Activated T-helper 17 cell treated with anti-CD3 and anti-CD28 coated beads, Interleukin-2, amount 50 U/mL, for 72 hours (primary cell): Measurements from ENCODE around the gene DBNDD1. TPM values are rescaled to one million over a fixed set of nuclear protein-coding genes. Genes with fewer than 3 reads are reported as not detected.
"Not testable (repeated sequence)": the region's sequence is repeated elsewhere in the genome, so short reads cannot be mapped to it uniquely, and the experiment has no call there.

Source experiments
- ATAC-seq: fragments of 150-1000 bp; cut with Tn5 transposase; replicated peaks from 2 replicates; pipeline ENCODE4 v1.10.0; 2021; ENCODE audit warnings: mild to moderate bottlenecking, moderate library complexity
- H3K27ac Mint-ChIP-seq: one replicate; pipeline ENCODE4 v1.8.0; 2022; ENCODE audit warnings: mixed read lengths
- H3K27me3 Mint-ChIP-seq: one replicate; pipeline ENCODE4 v1.8.0; 2022; ENCODE audit warnings: mixed read lengths
- H3K36me3 Mint-ChIP-seq: one replicate; pipeline ENCODE4 v1.8.0; 2022; ENCODE audit warnings: low read depth, mild to moderate bottlenecking, mixed read lengths
- H3K4me1 Mint-ChIP-seq: one replicate; pipeline ENCODE4 v1.8.0; 2022; ENCODE audit warnings: mixed read lengths
- H3K4me3 Mint-ChIP-seq: one replicate; pipeline ENCODE4 v1.8.0; 2022; ENCODE audit warnings: mild to moderate bottlenecking, mixed read lengths
- H3K9me3 Mint-ChIP-seq: one replicate; pipeline ENCODE4 v1.8.0; 2022; ENCODE audit warnings: mixed read lengths
- total RNA-seq, 2 donors: library from RNA; stranded (reverse); gene quantifications; one replicate each; pipeline ENCODE4 v1.2.3, GENCODE V29; 2022

The DBNDD1 gene, protein sequence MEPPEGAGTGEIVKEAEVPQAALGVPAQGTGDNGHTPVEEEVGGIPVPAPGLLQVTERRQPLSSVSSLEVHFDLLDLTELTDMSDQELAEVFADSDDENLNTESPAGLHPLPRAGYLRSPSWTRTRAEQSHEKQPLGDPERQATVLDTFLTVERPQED
- under 1 TPM in 1 of 2 donors, not detected in 1; 0.53 TPM for total RNA-seq

GRCh38 chr16:90018652-90019542 is at the start of gene DBNDD1:
Gene DBNDD1 (minus strand): TSS chr16:90019456. CDS start chr16:90019341, 115 bp downstream.
- peak within 1 kb of the TSS; percentile 63 for H3K4me3 Mint-ChIP-seq
- no peak within 1 kb of the TSS for H3K27ac Mint-ChIP-seq

DNA sequence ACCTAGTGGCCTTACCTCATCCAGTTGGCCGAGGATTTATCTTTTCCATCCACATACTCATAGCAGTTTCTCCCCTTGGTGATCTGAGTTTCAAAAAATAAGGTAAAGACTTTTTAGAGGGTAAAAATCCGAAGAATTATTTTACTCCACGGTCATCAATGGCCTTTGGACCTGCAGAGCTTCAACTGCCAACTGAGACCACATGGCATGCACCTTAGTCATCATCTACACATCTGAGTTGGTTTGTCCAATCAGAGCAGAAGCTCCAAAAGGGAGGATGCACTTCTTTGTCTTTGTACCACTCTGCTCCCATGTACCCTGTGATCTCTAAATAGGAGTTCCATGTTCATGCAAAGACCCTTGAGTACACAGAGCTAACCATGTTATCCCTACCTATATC is 42.2 kb upstream of the DBNDD1 start:
- Mint-ChIP-seq H3K27me3 (peaks cover 11% of the 10 kb centered on the region), H3K27ac (no peak overlapping the region), H3K4me3 (no peak overlapping the region), H3K4me1 (peaks cover 16% of the 10 kb centered on the region), H3K9me3 (no peaks in the 10 kb centered on the region), H3K36me3 (no peaks in the 10 kb centered on the region)
- ATAC-seq, result no peak

More at GRCh38 chr16:90018652-90019542, at the start of gene DBNDD1:
- Mint-ChIP-seq H3K27me3 (no peaks in the 10 kb centered on the region), H3K9me3 (no peaks in the 10 kb centered on the region), H3K36me3 (no peaks in the 10 kb centered on the region), H3K4me1 (peaks cover 5% of the 10 kb centered on the region)
- ATAC-seq, result no peak

DNA sequence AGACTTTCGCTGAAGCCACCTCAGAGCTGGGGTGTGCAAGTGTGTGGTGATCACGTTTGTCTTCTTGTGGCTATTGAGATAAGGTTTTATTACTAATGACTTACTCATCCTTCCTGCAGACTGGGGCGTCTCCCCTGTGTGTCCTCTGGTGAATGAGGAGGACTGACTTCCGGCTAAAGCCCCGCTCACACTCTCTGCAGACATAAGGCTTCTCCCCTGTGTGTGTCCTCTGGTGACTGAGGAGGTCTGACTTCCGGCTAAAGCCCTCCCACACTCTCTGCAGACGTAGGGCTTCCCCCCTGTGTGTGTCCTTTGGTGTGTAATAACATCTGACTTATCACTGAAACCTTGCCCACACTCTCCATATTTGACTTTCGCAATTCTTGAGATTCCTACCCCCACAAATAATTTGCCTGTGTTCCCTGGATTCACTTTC is 38.5 kb upstream of the DBNDD1 start:
- peaks cover 9% of the 10 kb centered on the region for H3K27me3 Mint-ChIP-seq
- ATAC-seq, result peak; percentile 96
- peaks cover 16% of the 10 kb centered on the region for H3K4me1 Mint-ChIP-seq
- peak overlapping the region; percentile 12 for H3K27ac Mint-ChIP-seq
- peak overlapping the region; percentile 40 for H3K4me3 Mint-ChIP-seq
- H3K9me3 Mint-ChIP-seq, result peaks cover 12% of the 10 kb centered on the region
- no peaks in the 10 kb centered on the region for H3K36me3 Mint-ChIP-seq

DNA sequence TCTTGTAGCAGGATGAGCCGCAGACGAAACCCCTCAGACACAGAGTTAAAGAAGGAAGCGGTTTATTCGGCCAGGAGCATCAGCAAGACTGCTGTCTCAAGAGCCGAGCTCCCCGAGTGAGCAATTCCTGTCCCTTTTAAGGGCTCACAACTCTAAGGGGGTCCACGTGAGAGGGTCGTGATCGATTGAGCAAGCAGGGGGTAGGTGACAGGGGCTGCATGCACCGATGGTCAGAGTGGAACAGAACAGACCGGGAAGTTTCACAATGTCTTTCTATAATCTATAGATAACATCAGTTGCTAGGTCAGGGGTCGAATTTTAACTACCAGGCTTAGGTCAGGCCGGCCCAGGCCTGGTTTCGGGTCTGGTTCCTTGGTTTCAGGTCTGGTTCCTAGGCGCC is 37.3 kb upstream of the DBNDD1 start:
- peaks cover 12% of the 10 kb centered on the region for H3K9me3 Mint-ChIP-seq
- H3K4me1 Mint-ChIP-seq, result peaks cover 16% of the 10 kb centered on the region
- not testable (repeated sequence) for ATAC-seq, H3K4me3 Mint-ChIP-seq, H3K27me3 Mint-ChIP-seq, H3K36me3 Mint-ChIP-seq, H3K27ac Mint-ChIP-seq

DNA sequence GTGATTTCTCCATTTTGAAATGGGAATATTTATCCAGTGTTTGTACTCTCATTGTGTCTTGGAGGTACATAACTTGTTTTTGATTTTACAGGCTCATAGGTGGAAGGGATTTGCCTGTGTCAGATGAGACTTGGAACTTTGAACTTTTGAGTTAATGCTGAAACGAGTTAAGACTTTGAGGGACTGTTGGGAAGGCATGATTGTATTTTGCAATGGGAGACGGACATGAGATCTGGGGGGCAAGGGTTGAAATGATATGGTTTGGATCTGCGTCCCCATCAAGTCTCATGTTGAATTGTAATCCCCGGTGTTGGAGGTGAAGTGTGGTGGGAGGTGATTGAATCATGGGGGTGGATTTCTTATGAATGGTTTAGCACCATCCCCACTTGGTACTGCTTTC is 36.1 kb upstream of the DBNDD1 start:
- Mint-ChIP-seq H3K4me1 (peaks cover 16% of the 10 kb centered on the region), H3K27ac (no peak overlapping the region), H3K27me3 (peaks cover 9% of the 10 kb centered on the region), H3K9me3 (peaks cover 12% of the 10 kb centered on the region), H3K4me3 (no peak overlapping the region), H3K36me3 (no peaks in the 10 kb centered on the region)
- ATAC-seq, result no peak

GRCh38 chr16:90054554-90054953 is 35.3 kb upstream of the DBNDD1 start:
- no peak overlapping the region for H3K27ac Mint-ChIP-seq
- H3K4me3 Mint-ChIP-seq, result no peak overlapping the region
- peaks cover 7% of the 10 kb centered on the region for H3K27me3 Mint-ChIP-seq
- no peak for ATAC-seq
- no peaks in the 10 kb centered on the region for H3K36me3 Mint-ChIP-seq
- peaks cover 12% of the 10 kb centered on the region for H3K9me3 Mint-ChIP-seq
- H3K4me1 Mint-ChIP-seq, result peaks cover 16% of the 10 kb centered on the region

DNA sequence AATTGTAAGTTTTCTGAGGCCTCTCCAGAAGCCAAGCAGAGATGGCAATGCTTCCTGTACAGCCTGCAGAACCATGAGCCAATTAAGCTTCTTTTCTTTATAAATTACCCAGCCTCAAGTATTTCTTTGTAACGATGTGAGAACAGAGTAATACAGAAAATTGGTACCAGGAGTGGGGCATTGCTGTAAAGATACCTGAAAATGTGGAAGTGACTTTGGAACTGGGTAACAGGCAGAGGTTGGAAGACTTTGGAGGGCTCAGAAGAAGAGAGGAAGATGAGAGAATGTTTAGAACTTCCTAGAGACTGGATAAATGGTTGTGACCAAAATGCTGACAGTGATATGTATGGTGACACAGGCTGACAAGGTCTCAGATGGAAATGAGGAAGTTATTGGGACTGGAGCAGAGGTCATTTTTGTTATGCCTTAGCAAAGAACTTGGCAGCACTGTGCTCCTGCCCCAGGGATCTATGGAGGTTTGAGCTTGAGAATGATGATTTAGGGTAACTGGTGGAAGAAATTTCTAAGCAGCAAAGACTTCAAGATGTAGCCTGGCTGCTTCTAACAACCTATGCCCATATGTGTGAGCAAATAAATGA is 34.7 kb upstream of the DBNDD1 start:
- no peak overlapping the region for H3K27ac Mint-ChIP-seq
- H3K9me3 Mint-ChIP-seq, result peaks cover 12% of the 10 kb centered on the region

DNA sequence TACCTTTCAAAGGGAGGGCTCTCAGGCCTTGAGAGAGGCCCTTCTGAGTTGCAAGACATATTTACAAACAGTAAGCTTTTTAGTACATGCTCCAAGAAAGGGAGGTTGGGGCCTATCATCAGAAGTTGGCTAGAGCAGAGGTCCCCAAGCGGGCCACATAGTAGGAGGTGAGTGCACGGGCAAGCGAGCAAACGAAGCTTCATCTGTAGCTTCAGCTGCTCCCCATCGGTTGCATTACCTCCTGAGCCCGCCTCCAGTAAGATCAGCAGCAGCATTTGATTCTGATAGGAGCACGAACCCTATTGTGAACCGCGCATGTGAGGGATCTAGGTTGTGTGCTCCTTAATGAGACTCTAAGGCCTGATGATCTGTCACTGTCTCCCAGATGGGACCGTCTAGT is 31.7 kb upstream of the DBNDD1 start:
- no peak overlapping the region for H3K27ac Mint-ChIP-seq
- H3K27me3 Mint-ChIP-seq, result peaks cover 8% of the 10 kb centered on the region
- peaks cover 12% of the 10 kb centered on the region for H3K9me3 Mint-ChIP-seq
- no peak overlapping the region for H3K4me3 Mint-ChIP-seq
- no peak for ATAC-seq
- H3K36me3 Mint-ChIP-seq, result no peaks in the 10 kb centered on the region
- H3K4me1 Mint-ChIP-seq, result no peaks in the 10 kb centered on the region

More for the DNA sequence above, 34.7 kb upstream of the DBNDD1 start:
- Mint-ChIP-seq H3K36me3 (no peaks in the 10 kb centered on the region), H3K27me3 (peaks cover 5% of the 10 kb centered on the region), H3K4me1 (peaks cover 16% of the 10 kb centered on the region), H3K4me3 (no peak overlapping the region)
- no peak for ATAC-seq

- Mint-ChIP-seq H3K27me3 (peaks cover 4% of the 10 kb centered on the region), H3K4me3 (peak overlapping the region; percentile 7), H3K27ac (no peak overlapping the region), H3K4me1 (no peaks in the 10 kb centered on the region), H3K36me3 (no peaks in the 10 kb centered on the region), H3K9me3 (peaks cover 6% of the 10 kb centered on the region)
- no peak for ATAC-seq
Measured at GRCh38 chr16:90048737-90049330, 29.6 kb upstream of the DBNDD1 start.

DNA sequence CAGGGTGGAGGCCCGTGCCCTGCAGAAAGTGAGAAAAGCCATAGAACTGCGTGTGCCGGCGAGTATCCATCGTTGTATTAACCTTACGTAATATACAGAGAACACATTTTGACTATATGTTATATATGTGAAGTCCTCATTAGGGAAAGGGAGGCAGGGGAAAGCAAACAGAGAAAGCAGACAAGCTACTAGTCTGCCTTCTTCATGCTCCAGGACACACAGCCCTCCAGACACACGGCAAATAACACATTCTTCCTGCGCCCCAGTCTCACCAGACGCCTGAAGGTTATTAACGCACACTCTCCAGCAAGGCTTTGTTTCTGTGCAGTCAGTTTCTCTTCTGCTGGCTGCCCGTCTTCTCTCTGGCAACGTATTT is 29.1 kb upstream of the DBNDD1 start:
- Mint-ChIP-seq H3K4me3 (peak overlapping the region; percentile 7), H3K27ac (no peak overlapping the region), H3K27me3 (peaks cover 3% of the 10 kb centered on the region), H3K4me1 (no peaks in the 10 kb centered on the region), H3K36me3 (no peaks in the 10 kb centered on the region), H3K9me3 (peaks cover 3% of the 10 kb centered on the region)
- no peak for ATAC-seq

DNA sequence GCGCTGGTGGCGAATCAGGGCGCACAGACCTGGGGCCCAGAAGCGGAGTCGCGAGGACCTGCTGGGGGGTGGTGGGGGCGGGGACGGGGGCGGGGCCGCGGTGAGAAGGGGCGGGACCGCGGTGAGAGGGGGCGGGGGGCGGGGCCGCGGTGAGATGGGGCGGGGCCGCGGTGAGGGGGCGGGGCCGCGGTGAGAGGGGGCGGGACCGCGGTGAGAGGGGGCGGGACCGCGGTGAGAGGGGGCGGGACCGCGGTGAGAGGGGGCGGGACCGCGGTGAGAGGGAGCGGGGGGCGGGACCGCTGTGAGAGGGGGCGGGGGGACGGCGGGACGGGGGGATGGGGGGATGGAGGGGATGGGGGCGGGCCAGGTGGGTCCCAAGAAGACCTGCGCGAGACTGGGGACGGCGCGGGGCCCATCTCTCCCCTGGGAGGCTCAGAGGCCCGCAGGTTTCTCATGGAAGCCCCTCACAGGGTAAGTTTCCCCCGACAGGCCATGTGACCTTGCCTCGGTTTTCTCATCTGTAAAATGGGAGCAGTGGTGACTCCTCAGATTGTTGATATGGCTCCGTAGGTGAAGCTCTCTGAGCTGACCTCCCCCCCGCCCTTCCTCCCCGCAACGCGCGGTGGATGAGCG is 28.6 kb upstream of the DBNDD1 start:
- ATAC-seq, result no peak
- Mint-ChIP-seq H3K4me1 (no peaks in the 10 kb centered on the region), H3K9me3 (no peaks in the 10 kb centered on the region), H3K36me3 (no peaks in the 10 kb centered on the region), H3K4me3 (peak overlapping the region; percentile 7), H3K27ac (no peak overlapping the region), H3K27me3 (peaks cover 3% of the 10 kb centered on the region)

GRCh38 chr16:90046971-90047713 is 27.9 kb upstream of the DBNDD1 start:
- no peak for ATAC-seq
- Mint-ChIP-seq H3K36me3 (no peaks in the 10 kb centered on the region), H3K27me3 (peaks cover 3% of the 10 kb centered on the region), H3K4me1 (no peaks in the 10 kb centered on the region), H3K9me3 (no peaks in the 10 kb centered on the region), H3K4me3 (no peak overlapping the region), H3K27ac (no peak overlapping the region)

DNA sequence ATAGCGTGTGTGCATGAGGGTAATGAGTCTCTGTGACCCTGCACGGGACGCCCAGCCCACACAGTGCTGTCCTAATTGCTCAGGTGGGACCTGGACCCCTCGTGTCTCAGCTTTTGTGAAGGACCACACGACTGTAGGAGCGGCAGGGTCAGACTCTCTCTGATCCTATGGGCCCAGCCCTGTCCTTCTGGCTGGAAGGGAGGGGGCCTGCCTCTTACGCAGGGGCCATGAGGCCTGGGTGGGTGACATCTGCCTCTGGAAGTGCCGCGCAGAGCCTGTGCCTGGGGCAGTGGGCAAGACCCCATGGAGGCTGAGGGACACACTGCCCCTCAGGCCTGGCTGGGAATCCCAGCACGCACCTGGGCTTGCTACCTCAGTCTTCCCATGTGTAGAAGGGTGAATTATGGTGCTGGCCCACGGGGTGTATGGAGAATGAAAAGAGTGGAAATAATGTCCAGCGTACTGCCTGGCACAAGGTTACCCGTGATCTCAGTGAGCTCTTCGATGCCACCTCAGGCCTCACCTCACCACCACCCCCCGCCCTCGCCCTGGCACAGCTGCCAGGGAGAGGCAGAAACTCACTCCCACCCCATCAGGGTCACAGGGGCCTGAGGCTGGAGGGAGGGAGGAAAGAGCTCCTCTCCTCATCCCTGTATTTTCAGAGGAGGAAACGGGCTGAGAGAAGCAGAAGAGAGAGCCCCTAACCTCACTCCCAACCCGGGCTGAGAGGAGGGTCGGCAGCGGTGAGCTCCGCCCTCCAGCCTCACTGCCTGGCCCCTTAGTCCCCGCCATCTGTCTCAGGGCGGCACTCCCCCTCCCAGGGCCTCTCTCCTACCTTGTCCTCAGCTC is 27.1 kb upstream of the DBNDD1 start:
- no peak for ATAC-seq
- Mint-ChIP-seq H3K27ac (no peak overlapping the region), H3K27me3 (peaks cover 3% of the 10 kb centered on the region), H3K4me3 (no peak overlapping the region), H3K9me3 (no peaks in the 10 kb centered on the region), H3K36me3 (no peaks in the 10 kb centered on the region), H3K4me1 (no peaks in the 10 kb centered on the region)
